ENCODE measurements around the gene SEC23IP.

The SEC23IP gene

GRCh38 chr10:119919271-119919670, 26.7 kb downstream of the SEC23IP start:
- peaks cover 8% of the 10 kb centered on the region for H3K4me1 Mint-ChIP-seq

GRCh38 chr10:119919826-119920225, 27.3 kb downstream of the SEC23IP start:
- no peak for ATAC-seq (replicated peaks; ENCODE audit: extremely low read depth, poor library complexity, severe bottlenecking)
- no peaks in the 10 kb centered on the region for H3K9me3 Mint-ChIP-seq
- peaks cover 8% of the 10 kb centered on the region for H3K4me1 Mint-ChIP-seq
- no peak overlapping the region for H3K27ac Mint-ChIP-seq (ENCODE audit: low read depth)
- H3K27me3 Mint-ChIP-seq: no peaks in the 10 kb centered on the region
- no peak overlapping the region for H3K4me3 Mint-ChIP-seq
- no peak for DNase-seq (ENCODE audit: low spot score in 2 of 2)
- peaks cover 55% of the 10 kb centered on the region for H3K36me3 Mint-ChIP-seq (ENCODE audit: insufficient read depth)

More at GRCh38 chr10:119919271-119919670, 26.7 kb downstream of the SEC23IP start:
- ATAC-seq (replicated peaks; ENCODE audit: extremely low read depth, poor library complexity, severe bottlenecking): no peak
- no peak for DNase-seq (ENCODE audit: low spot score in 2 of 2)
- H3K4me3 Mint-ChIP-seq: no peak overlapping the region
- peaks cover 57% of the 10 kb centered on the region for H3K36me3 Mint-ChIP-seq (ENCODE audit: insufficient read depth)
- no peaks in the 10 kb centered on the region for H3K27me3 Mint-ChIP-seq
- H3K9me3 Mint-ChIP-seq: no peaks in the 10 kb centered on the region
- H3K27ac Mint-ChIP-seq (ENCODE audit: low read depth): no peak overlapping the region

- Mint-ChIP-seq H3K27ac (ENCODE audit: low read depth) (peak overlapping the region; percentile 25), H3K27me3 (no peaks in the 10 kb centered on the region), H3K4me1 (peaks cover 12% of the 10 kb centered on the region), H3K9me3 (no peaks in the 10 kb centered on the region), H3K4me3 (no peak overlapping the region), H3K36me3 (ENCODE audit: insufficient read depth) (peaks cover 68% of the 10 kb centered on the region)
- DNase-seq (ENCODE audit: low spot score in 2 of 2) (no peak), ATAC-seq (replicated peaks; ENCODE audit: extremely low read depth, poor library complexity, severe bottlenecking) (no peak)
Observed at GRCh38 chr10:119928411-119928810, 35.9 kb downstream of the SEC23IP start.

GRCh38 chr10:119931871-119932270, 39.3 kb downstream of the SEC23IP start:
- ATAC-seq (replicated peaks; ENCODE audit: extremely low read depth, poor library complexity, severe bottlenecking) (no peak), DNase-seq (ENCODE audit: low spot score in 2 of 2) (no peak)
- no peaks in the 10 kb centered on the region for H3K27me3 Mint-ChIP-seq
- H3K4me1 Mint-ChIP-seq: peaks cover 12% of the 10 kb centered on the region
- no peaks in the 10 kb centered on the region for H3K9me3 Mint-ChIP-seq
- no peak overlapping the region for H3K4me3 Mint-ChIP-seq
- H3K36me3 Mint-ChIP-seq (ENCODE audit: insufficient read depth): peaks cover 65% of the 10 kb centered on the region
- H3K27ac Mint-ChIP-seq (ENCODE audit: low read depth): no peak overlapping the region

- no peak overlapping the region for H3K27ac Mint-ChIP-seq (ENCODE audit: low read depth)
- peaks cover 61% of the 10 kb centered on the region for H3K36me3 Mint-ChIP-seq (ENCODE audit: insufficient read depth)
- DNase-seq (ENCODE audit: low spot score in 2 of 2): no peak
- no peak overlapping the region for H3K4me3 Mint-ChIP-seq
- H3K9me3 Mint-ChIP-seq: no peaks in the 10 kb centered on the region
- no peaks in the 10 kb centered on the region for H3K27me3 Mint-ChIP-seq
- peaks cover 12% of the 10 kb centered on the region for H3K4me1 Mint-ChIP-seq
- no peak for ATAC-seq (replicated peaks; ENCODE audit: extremely low read depth, poor library complexity, severe bottlenecking)
Observed at GRCh38 chr10:119932631-119933030, 40.1 kb downstream of the SEC23IP start.

- H3K4me1 Mint-ChIP-seq: peaks cover 11% of the 10 kb centered on the region
- H3K27ac Mint-ChIP-seq (ENCODE audit: low read depth): no peak overlapping the region
- H3K36me3 Mint-ChIP-seq (ENCODE audit: insufficient read depth): peaks cover 65% of the 10 kb centered on the region
- no peaks in the 10 kb centered on the region for H3K27me3 Mint-ChIP-seq
- DNase-seq (ENCODE audit: low spot score in 2 of 2) (no peak), ATAC-seq (replicated peaks; ENCODE audit: extremely low read depth, poor library complexity, severe bottlenecking) (no peak)
- no peaks in the 10 kb centered on the region for H3K9me3 Mint-ChIP-seq
- no peak overlapping the region for H3K4me3 Mint-ChIP-seq
Observed at GRCh38 chr10:119933179-119933578, 40.6 kb downstream of the SEC23IP start.

GRCh38 chr10:119940487-119940886, 48.0 kb downstream of the SEC23IP start:
- H3K27ac Mint-ChIP-seq (ENCODE audit: low read depth): peak overlapping the region; percentile 18
- no peaks in the 10 kb centered on the region for H3K4me1 Mint-ChIP-seq
- DNase-seq (ENCODE audit: low spot score in 2 of 2): no peak
- H3K36me3 Mint-ChIP-seq (ENCODE audit: insufficient read depth): peaks cover 33% of the 10 kb centered on the region
- ATAC-seq (replicated peaks; ENCODE audit: extremely low read depth, poor library complexity, severe bottlenecking): no peak
- no peak overlapping the region for H3K4me3 Mint-ChIP-seq
- no peaks in the 10 kb centered on the region for H3K27me3 Mint-ChIP-seq
- no peaks in the 10 kb centered on the region for H3K9me3 Mint-ChIP-seq

- H3K4me3 Mint-ChIP-seq: no peak overlapping the region
- H3K27ac Mint-ChIP-seq (ENCODE audit: low read depth): no peak overlapping the region
- H3K9me3 Mint-ChIP-seq: no peaks in the 10 kb centered on the region
- DNase-seq (ENCODE audit: low spot score in 2 of 2) (no peak), ATAC-seq (replicated peaks; ENCODE audit: extremely low read depth, poor library complexity, severe bottlenecking) (no peak)
- H3K27me3 Mint-ChIP-seq: no peaks in the 10 kb centered on the region
- H3K36me3 Mint-ChIP-seq (ENCODE audit: insufficient read depth): peaks cover 24% of the 10 kb centered on the region
- no peaks in the 10 kb centered on the region for H3K4me1 Mint-ChIP-seq
Observed at GRCh38 chr10:119942973-119943372, 50.4 kb downstream of the SEC23IP start.

- Mint-ChIP-seq H3K27ac (ENCODE audit: low read depth) (no peak overlapping the region), H3K4me3 (no peak overlapping the region), H3K27me3 (no peaks in the 10 kb centered on the region), H3K4me1 (no peaks in the 10 kb centered on the region), H3K9me3 (no peaks in the 10 kb centered on the region), H3K36me3 (ENCODE audit: insufficient read depth) (peaks cover 10% of the 10 kb centered on the region)
- ATAC-seq (replicated peaks; ENCODE audit: extremely low read depth, poor library complexity, severe bottlenecking): no peak
- no peak for DNase-seq (ENCODE audit: low spot score in 2 of 2)
Observed at GRCh38 chr10:119945805-119946204, 53.3 kb downstream of the SEC23IP start.

GRCh38 chr10:119947300-119947699, 54.8 kb downstream of the SEC23IP start:
- no peaks in the 10 kb centered on the region for H3K27me3 Mint-ChIP-seq
- H3K36me3 Mint-ChIP-seq (ENCODE audit: insufficient read depth): peaks cover 3% of the 10 kb centered on the region
- H3K4me1 Mint-ChIP-seq: no peaks in the 10 kb centered on the region
- no peak for DNase-seq (ENCODE audit: low spot score in 2 of 2)
- H3K27ac Mint-ChIP-seq (ENCODE audit: low read depth): no peak overlapping the region
- ATAC-seq (replicated peaks; ENCODE audit: extremely low read depth, poor library complexity, severe bottlenecking): no peak
- no peak overlapping the region for H3K4me3 Mint-ChIP-seq
- no peaks in the 10 kb centered on the region for H3K9me3 Mint-ChIP-seq

- Mint-ChIP-seq H3K9me3 (peaks cover 5% of the 10 kb centered on the region), H3K27ac (ENCODE audit: low read depth) (no peak overlapping the region), H3K4me3 (no peak overlapping the region), H3K4me1 (peaks cover 5% of the 10 kb centered on the region), H3K27me3 (peaks cover 41% of the 10 kb centered on the region), H3K36me3 (ENCODE audit: insufficient read depth) (peaks cover 1% of the 10 kb centered on the region)
- DNase-seq (ENCODE audit: low spot score in 2 of 2) (no peak), ATAC-seq (replicated peaks; ENCODE audit: extremely low read depth, poor library complexity, severe bottlenecking) (no peak)
Observed at GRCh38 chr10:119957451-119957850, 64.9 kb downstream of the SEC23IP start.

- no peak for DNase-seq (ENCODE audit: low spot score in 2 of 2)
- Mint-ChIP-seq H3K4me1 (no peaks in the 10 kb centered on the region), H3K4me3 (no peak overlapping the region), H3K27me3 (peaks cover 46% of the 10 kb centered on the region), H3K36me3 (ENCODE audit: insufficient read depth) (peaks cover 3% of the 10 kb centered on the region), H3K9me3 (peaks cover 10% of the 10 kb centered on the region), H3K27ac (ENCODE audit: low read depth) (no peak overlapping the region)
- ATAC-seq (replicated peaks; ENCODE audit: extremely low read depth, poor library complexity, severe bottlenecking): no peak
Observed at GRCh38 chr10:119962837-119963236, 70.3 kb downstream of the SEC23IP start.

- H3K4me1 Mint-ChIP-seq: no peaks in the 10 kb centered on the region
- no peak overlapping the region for H3K4me3 Mint-ChIP-seq
- ATAC-seq (replicated peaks; ENCODE audit: extremely low read depth, poor library complexity, severe bottlenecking) (no peak), DNase-seq (ENCODE audit: low spot score in 2 of 2) (no peak)
- H3K9me3 Mint-ChIP-seq: peaks cover 10% of the 10 kb centered on the region
- H3K27me3 Mint-ChIP-seq: peaks cover 16% of the 10 kb centered on the region
- H3K27ac Mint-ChIP-seq (ENCODE audit: low read depth): no peak overlapping the region
- H3K36me3 Mint-ChIP-seq (ENCODE audit: insufficient read depth): peaks cover 2% of the 10 kb centered on the region
Observed at GRCh38 chr10:119967066-119967465, 74.5 kb downstream of the SEC23IP start.

GRCh38 chr10:119969609-119970008, 77.1 kb downstream of the SEC23IP start:
- Mint-ChIP-seq H3K9me3 (peaks cover 10% of the 10 kb centered on the region), H3K4me3 (no peak overlapping the region), H3K4me1 (no peaks in the 10 kb centered on the region), H3K36me3 (ENCODE audit: insufficient read depth) (no peaks in the 10 kb centered on the region), H3K27me3 (peaks cover 20% of the 10 kb centered on the region), H3K27ac (ENCODE audit: low read depth) (no peak overlapping the region)
- ATAC-seq (replicated peaks; ENCODE audit: extremely low read depth, poor library complexity, severe bottlenecking) (no peak), DNase-seq (ENCODE audit: low spot score in 2 of 2) (no peak)

Data from central memory CD8-positive, alpha-beta T cell (primary cell).